Measurements from ENCODE around the gene SEMA3F.
"Not testable (repeated sequence)": the region's sequence is repeated elsewhere in the genome, so short reads cannot be mapped to it uniquely, and the experiment has no call there.

Gene SEMA3F

DNA sequence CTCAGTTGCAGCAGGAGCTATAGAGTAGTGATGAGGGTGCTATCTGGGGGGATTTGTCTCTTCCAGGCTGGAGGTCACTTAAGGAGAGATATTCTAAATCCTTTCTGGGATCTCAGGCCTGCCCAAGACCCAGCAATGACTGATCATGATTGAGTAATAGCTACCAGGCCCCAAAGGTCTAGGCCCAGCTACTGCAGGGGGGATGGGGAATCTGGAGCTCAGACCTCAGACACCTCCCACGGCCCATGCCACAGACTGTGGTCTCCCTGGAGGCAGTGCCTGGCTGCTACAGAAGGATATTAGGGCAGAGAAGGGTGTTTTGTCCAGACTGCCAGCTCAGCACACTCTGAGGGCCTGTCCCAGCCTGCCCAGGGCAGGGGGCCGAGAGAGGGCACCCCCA is 56.8 kb downstream of the SEMA3F start:
- DNase-seq (ENCODE audit: low spot score): no peak

DNA sequence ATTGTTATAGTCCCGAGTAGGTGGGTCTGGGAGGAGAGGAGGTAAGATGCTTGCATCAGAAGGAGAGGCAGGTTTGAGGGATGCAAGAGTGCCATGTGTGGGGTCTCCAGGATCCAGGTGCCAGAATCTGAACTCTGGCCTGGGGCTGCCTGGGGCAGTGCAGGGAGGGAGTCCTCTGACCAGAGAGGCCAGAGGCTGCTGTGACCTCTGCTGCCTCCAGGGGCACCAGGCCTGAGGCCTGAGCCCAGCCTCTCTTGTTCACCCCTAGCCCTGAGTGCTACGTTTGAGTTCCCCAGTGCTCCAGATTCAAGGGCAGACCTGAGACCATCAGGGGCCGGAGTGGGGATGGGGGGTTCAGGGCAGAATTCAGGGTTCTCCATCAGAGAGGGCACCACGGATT is 57.4 kb downstream of the SEMA3F start:
- no peak for DNase-seq (ENCODE audit: low spot score)

DNA sequence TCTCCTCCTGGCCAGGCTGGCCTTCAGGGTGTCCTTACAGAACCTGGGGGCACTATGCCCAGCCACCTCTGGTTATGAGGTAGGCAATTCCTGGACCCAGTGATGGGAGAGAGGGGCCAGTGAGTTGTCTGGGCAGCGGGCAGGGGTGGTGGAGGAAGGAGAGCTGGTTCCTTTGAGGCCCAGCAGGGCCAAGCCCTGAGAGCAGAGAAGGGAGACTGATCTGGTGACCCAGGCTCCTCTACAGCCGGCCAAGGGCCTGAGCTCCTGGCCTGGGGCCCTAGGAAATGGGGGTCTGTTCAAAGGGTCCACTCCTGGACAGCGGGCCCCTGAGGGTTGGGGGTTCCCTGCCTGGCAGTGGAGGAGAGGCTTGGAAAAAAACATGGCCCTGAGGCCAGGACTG is 57.8 kb downstream of the SEMA3F start:
- no peak for DNase-seq (ENCODE audit: low spot score)

DNA sequence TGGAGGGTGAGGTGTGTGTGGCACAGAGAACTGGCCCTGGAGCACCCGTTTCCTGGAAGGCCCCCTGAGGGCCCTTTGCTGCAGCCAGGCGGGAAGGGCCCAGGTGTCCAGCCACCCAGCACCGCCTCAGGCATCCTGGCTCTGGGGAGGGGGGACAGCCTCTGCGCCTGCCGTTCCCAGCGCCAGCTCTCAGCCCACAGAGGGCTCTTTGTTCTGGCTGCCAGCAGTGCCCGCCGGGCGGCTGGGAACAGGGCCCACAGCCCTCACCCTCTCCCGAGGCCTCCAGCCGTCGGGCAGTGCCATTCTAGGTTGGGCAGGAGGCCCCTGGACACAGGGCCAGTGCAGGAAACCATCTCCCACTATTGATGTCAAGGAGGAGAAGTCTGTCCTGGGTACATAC is 58.2 kb downstream of the SEMA3F start:
- no peak for DNase-seq (ENCODE audit: low spot score)

DNA sequence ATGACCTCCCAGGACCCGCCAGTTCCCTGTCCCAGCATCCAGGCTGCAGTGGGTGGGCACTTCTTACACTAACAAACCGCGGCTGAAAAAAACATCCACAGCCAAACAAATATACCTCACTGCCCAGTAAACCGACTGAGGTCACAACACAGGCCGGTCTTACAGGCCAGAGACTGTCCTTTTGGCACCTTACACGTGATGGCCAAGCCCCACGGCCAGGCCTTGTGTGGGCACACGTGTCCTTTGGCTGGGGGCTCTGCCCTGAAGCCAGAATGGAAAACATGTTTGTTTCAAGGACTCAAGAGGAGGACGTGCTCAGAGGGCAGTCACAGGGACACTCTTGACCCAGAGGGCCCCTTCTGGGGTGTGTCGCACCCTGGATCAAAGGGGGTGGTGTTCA is 59.7 kb downstream of the SEMA3F start:
- no peak for DNase-seq (ENCODE audit: low spot score)

DNA sequence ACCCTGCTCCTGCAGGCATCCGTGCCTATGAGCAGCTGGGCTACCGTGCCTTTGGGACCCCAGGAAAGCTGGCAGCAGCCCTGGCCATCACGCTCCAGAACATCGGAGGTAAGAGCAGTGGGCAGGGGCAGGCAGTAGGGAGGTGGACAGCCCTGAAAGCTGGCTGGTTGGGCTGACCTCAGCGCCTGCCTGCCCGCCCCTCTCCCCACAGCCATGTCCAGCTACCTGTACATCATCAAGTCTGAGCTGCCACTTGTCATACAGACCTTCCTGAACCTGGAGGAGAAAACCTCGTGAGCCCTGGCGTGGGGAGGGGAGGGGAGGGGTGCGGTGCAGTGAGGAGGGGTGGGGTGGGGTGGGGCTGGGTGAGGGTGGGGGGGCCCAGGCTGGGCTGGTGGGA is 60.4 kb downstream of the SEMA3F start:
- DNase-seq (ENCODE audit: low spot score): no peak

DNA sequence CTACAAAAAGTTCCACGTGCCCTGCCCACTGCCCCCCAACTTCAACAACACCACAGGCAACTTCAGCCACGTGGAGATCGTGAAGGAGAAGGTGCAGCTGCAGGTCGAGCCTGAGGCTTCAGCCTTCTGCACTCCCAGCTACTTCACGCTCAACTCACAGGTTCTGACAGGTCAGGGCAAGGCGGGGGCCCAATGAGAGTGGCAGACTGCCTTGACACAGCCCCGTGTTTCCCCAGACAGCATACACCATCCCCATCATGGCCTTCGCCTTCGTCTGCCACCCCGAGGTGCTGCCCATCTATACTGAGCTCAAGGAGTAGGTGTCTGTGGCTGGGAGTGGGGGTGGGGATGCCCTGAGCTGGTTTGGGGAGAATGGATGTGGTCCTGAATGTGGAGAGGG is 62.6 kb downstream of the SEMA3F start:
- DNase-seq (ENCODE audit: low spot score): no peak

DNA sequence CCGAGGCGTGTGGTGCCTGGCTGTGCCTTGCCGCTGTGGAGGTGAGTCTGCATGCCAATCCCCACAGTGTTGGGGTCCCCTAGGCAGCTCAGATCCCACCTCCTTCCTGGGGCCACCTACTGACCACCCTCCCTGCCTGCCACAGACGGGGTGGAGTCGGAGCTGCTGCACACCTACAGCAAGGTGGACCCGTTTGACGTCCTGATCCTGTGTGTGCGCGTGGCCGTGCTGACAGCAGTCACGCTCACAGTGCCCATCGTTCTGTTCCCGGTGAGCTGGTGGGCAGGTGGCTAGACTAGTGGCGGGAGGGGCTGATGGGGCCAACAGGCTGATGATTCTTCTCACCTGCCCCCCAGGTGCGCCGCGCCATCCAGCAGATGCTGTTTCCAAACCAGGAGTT is 63.3 kb downstream of the SEMA3F start:
- no peak for DNase-seq (ENCODE audit: low spot score)

DNA sequence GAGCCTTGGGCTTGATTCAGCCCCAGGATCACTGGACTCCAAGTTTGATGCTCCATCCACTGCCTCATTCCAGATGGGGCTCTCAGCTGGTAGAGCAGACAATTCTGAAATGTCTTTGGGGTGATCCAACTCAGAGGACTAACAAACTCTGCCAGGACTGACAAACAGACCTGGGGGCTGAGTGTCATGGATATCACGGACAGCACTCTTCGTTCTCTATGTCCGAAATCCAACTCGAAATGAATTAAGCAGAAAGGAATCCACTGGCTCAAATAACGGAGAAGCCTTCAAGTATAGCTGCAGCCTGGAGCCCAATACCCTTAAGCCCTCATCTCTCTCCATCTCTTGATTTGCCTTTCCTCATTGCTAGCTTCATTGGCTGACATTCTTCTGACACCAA is 64.2 kb downstream of the SEMA3F start:
- no peak for DNase-seq (ENCODE audit: low spot score)

DNA sequence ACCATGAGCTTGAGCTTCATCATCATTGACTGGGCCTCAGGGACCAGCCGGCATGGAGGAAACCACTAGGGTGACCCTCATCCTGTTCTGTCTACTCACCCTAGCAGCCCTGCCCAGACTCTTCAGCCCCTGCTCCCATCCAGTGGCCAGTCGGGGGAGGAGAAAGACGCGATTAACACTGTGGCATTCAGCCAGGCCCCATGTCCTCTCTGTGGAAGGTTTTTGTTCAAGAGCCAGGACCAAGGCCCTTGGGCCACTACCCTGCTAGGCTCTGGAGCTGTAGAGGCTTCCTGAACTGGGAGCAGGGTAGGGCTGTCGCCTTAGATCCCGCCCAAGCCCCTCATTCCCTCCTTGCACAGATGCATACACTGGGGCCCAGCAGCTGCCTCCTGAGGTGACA is 65.0 kb downstream of the SEMA3F start:
- no peak for DNase-seq (ENCODE audit: low spot score)

DNA sequence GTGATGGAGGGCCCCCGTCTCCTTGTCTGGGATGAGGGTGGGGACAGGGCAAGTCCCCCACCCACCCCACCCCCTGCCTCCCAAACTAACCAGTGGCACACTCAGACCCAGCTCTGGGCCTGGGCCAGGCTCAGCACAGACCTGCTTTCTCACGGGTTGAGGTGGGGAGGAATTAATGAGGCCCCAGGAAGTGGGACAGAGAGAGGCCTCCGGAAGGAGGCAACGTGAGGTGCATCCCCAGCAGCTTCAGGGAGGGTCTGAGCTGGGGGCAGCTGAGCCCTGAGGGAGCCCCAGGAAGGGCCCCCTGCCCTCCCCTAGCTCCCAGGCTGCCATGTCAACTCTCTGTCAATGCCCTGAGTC is 65.9 kb downstream of the SEMA3F start:
- no peak for DNase-seq (ENCODE audit: low spot score)

DNA sequence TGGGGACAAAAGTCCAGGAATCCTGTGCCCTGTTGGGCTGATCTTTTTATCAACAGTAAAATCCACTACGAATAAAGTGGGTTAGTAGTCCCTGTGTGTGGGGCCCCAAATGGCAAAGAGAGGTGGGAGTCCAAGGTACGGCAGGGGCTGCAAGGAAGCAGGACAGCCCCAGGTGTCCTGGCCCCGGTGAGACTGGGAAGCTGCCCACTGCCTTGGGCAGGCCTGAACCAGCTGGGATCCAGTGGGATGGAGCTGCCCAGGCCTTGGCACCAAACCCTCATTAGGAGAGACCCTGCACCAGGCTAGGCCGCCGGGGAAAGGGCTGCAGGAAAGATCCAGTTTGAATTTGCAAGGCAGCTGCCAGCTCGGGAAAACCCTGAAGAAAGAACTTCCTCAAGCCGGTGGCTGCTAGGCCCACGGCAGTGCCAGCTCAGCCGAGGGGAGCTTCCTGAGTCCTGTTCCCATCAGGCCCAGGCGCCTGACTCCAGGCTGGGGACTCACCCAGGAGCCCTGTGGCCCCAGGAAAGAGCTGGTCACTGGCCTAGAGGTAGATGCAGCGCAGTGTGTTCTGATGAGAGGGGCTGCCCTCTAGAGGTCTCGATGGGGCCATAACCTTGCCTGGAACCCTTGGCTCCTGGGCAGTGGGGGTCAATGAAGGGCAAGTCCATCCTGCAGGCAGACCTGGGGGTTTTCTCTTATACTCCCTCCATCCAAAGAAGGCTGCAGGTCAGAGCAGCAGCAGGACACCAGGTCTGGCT is 66.5 kb downstream of the SEMA3F start:
- no peak for DNase-seq (ENCODE audit: low spot score)

DNA sequence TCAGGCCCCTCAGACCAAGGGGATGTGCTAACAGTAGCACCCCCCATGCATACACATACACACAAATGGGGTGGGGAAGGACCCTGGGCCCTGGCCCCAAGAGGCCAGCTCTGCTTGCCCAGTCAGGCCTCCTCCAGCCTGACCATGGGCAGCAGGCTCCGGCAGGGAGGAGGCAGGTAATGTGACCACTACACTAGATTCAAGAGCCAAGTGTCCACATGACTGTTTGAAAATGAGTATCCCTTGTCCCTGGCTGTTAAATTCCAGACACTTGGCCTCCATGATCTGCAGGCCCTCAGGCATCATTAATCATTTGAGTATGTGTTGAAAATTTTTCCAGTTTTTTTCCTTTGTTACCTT is 67.0 kb downstream of the SEMA3F start:
- no peak for DNase-seq (ENCODE audit: low spot score)

DNA sequence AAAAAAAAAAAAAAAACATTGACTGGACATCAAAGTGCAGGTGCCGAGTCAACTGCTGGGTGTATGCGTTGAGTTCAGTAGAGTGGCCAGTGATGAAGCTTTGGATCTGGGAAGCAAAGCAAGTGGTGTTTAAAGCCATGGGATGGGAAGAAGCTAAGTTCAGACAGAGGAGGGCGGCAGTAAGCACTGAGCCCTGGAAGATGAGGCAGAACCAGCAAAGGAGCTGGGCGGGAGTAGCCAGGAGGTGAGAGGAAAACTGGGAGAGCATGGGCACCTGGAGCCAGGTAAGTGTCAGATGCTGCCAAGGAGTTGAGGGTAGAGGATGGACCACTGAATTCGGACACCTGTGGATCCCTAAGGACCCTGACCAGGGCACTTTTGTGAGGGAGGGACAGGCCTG is 69.5 kb downstream of the SEMA3F start:
- no peak for DNase-seq (ENCODE audit: low spot score)

DNA sequence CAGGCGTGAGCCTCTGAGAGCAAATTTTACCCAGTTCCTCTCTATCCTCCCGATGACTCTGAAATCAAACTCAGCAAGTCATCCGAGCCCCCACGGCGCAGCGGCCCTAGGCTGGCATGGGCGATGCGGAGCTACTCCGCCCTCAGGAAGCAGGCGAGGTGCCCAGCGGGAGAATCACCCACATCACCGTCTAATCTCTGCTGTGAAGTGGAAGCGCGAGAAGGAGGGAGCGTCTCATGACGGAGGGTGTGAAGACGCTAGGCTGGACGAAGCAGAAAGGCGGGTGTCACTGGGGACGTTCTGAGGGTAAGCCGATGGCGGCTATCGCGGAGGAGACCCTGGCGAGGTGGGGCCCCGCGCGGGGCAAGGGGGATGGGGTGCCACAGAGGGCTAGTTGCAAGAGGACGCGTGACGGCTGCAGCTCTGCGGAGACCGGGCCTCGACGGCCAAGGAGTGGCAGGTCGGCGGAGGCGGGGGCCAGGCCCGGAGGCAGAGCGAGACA is 71.8 kb downstream of the SEMA3F start:
- DNase-seq (ENCODE audit: low spot score): no peak

DNA sequence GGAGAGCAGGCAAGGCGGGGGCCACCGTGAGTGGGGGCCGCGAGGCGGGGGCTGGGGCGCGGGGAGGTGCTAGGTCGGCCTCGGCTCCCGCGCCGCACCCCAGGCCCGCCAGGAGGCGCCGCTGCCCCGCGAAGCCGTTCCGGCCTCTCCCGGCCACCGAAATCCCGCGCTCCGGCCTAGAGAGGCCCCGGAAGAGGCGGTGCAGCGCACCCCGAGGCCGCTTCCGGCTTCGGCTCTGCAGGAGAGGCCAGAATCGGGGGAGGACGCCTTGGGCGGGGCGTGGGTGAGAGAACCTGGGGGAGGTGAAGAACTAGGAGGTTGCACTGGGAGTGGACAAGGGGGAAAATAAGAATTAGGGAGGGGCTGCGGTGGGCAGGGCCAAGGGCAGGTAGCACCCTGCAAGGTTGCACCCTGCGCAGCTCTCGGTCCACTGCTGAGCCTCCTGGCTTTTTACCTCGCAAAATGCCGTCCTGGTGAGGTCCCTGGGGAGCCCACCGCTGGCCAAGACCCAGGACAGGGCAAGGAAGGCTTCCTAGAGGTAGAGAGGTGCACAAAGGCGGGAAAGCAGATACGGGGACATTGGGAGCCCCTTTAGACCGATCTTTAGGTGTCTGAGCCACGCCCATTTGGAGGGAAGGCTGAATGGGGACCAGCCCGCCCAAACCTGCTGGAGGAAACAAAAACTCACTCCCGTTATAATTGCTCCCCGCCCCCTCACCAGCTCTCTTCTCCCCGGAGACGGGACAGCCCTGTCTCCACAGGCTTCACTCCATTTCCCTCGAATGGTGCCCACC is 72.5 kb downstream of the SEMA3F start:
- DNase-seq (ENCODE audit: low spot score): peak; percentile 94

DNA sequence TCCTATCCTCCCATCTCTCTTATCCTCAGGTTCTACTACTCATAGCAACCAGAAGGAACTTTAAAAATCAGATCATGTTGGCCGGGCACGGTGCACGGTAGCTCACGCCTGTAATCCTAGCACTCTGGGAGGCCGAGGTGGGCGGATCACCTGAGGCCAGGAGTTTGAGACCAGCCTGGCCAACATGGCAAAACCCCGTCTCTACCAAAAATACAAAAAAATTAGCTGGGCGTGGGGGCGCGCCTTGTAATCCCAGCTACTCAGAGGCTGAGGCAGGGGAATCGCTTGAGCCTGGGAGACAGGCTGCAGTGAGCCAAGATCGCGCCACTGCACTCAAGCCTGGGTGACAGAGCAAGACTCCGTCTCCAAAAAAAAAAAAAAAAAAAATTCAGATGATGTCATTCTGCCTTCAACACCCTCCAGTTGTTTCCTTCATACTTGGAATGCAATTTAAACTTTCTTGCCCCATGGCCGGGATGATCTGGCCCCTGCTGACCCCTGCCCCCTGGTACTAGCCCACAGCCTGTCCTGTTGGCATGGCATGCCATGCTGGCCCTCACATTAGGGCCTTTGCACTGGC is 73.2 kb downstream of the SEMA3F start:
- DNase-seq (ENCODE audit: low spot score): not testable (repeated sequence)

DNA sequence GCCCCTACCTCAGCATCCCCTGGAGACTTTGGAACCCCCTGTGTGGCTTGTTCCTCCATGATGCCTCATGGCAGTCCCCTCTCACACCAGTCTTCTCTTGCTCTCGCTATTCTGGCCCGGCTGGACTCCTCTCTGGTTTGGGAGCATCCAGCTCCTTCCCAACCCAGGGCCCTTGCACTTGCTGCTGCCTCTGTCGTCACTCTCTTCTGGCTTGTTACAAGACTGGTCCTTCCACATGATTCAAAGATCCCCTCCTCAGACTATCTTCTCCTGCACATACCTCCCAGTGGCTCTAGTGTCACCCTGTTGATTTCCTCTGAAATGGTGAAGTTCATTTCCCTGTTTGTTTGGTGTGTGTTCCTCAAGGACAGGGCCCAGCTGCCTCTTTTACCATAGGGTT is 74.4 kb downstream of the SEMA3F start:
- no peak for DNase-seq (ENCODE audit: low spot score)

DNA sequence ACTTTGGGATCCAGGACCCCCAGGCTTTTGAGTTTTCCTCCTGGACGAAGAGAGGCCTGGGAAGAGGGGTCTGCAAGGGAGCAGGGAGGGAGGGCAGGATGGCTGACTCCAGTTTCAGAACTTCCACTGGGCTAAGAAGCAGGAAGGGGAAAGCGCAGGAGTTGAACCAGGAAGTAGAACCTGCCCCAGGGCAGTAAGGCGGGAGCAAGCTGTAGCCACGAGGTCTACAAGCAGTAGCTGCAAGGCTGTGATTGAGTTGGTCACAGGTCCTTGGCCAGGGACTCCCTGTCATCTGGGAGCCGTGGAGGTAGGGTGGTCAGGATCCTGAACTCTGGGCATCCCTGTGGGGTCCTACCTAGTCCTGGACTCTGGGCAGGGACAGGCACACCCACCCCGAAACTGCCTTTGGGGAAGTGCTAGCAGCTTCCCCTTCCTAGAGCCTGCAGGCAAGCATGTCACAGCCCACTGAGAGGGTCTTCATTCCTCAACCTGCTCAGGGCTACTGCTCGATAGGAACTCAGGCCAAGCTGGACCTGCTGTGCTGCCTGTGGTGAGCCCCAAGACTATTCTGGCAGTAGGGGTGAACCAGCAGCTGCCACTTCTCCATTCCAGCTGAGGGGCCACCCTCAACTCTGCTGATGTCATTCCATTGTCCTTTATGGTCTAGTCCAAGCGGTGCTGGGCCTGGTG is 75.1 kb downstream of the SEMA3F start:
- DNase-seq (ENCODE audit: low spot score): no peak

DNA sequence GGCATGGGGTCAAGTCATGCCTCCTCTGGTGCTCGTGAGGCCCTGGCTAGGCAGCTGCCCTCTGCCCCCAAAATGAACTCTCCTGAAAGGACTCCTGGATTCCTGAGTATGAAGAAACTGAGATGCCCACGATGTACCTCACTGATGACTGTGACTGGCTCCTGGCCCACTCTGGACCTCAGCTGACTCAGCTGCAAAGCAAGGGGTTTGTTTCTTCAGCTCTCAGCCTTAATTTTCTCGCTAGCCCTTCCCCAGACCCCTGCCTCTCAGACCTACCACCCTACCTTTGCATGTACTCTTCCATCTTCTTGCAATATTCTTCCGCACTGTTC is 75.6 kb downstream of the SEMA3F start:
- no peak for DNase-seq (ENCODE audit: low spot score)

DNA sequence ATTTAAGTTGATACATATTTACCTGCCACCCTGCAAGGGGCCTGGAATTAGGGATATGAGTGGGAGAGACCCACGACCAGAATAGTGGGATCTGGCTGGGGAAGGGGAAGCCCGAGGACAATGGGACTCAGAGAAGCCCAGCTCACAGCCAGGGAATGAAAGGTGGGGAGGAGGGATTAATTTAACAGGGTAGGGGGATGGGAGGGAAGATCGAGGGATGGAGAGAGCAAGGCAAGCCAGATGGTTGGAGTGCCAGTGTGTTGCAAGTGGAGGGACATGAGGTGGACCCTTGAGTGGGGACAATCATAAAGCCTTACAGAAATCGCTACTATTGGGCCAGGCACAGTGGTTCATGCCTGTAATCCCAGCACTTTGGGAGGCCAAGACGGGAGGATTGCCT is 76.5 kb downstream of the SEMA3F start:
- no peak for DNase-seq (ENCODE audit: low spot score)

DNA sequence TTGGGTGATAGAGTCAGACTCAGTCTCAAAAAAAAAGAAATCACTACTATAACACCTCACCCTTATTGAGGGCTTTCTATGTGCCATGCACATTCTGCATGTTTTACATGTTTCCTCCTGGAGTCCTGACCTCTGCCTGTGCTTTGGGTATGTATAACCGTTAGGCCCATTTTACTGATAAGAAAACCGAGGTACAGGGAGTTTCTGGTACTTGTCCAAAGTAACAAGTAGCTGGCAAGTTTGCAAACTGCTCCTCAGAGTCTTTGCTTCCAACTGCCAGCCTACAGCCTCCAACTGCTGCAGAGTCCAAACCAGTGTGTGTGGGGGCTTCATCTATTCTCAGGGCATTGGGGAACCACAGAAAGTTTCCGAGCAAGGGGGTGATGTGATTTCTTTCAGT is 77.2 kb downstream of the SEMA3F start:
- no peak for DNase-seq (ENCODE audit: low spot score)

DNA sequence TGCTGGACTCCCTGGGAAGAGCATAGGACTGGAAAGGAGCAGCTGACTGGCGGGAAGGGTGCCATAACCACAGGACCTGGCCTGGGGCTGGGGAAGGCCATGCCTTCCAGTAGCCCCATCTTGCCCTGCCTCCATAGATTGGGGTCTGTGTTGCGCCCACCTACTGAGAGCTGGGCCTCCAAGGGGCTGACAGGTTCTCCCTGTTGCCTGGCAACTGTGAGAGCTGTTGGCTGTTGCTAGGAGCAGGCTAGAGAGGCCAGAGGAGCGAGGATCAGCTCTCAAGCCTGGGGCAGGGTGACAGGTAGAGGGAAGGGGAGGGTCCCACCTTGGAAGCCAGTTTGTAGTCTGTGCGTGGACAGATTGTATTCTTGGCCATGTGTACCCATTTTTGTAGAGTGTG is 78.1 kb downstream of the SEMA3F start:
- DNase-seq (ENCODE audit: low spot score): no peak

All from left forelimb (tissue), 1 donor.